ENCODE data around the gene ZSWIM6. TPM values are rescaled to one million over a fixed set of nuclear protein-coding genes. Genes with fewer than 3 reads are reported as not detected.

ZSWIM6 gene
- total RNA-seq, 2 experiments from 2014 or later = 4.1 TPM

DNA sequence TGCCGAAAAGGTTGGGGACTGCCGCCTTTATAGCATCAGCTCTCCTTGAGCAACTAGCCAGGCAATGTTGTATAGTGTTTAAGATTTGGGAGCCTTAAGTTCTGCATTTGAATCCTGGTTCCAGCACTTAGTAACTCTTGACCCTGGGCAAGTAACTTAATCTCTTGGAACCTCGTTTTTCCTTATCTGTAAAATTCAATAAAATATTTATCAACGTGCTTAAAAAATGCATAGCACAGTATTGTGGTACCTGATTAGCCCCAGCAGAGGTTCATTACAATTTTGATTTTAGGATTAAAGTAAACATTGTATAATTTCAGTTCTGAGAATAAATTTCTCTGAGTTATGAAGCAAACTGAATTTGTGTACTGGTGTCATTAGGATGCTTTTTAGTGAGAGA is 66.4 kb downstream of the ZSWIM6 start:
- H3K4me3 ChIP-seq (ENCODE audit: low read length) = no peak overlapping the region
- Mint-ChIP-seq H3K4me3 (no peak overlapping the region), H3K9me3 (no peaks in the 10 kb centered on the region), H3K4me1 (ENCODE audit: low read depth) (peaks cover 32% of the 10 kb centered on the region), H3K27me3 (no peaks in the 10 kb centered on the region), H3K36me3 (ENCODE audit: low read depth) (no peaks in the 10 kb centered on the region), H3K27ac (no peak overlapping the region)
- no peak for DNase-seq
- no peaks in the 10 kb centered on the region for H3K27me3 ChIP-seq (ENCODE audit: control insufficient read depth in 1 of 2, insufficient read depth in 2 of 2, low read length in 2 of 2)
- intact Hi-C loops (cut with DNase I, micrococcal nuclease) = no loop called here
- no peak overlapping the region for H3K27ac ChIP-seq (ENCODE audit: low read depth in 1 of 2, low read length in 2 of 2)
- H3K9me3 ChIP-seq (ENCODE audit: control insufficient read depth in 1 of 2, insufficient read depth in 1 of 2, low read length in 2 of 2) = no peaks in the 10 kb centered on the region
- CTCF ChIA-PET = no interaction called here
- TF ChIP-seq, protein P1, sequence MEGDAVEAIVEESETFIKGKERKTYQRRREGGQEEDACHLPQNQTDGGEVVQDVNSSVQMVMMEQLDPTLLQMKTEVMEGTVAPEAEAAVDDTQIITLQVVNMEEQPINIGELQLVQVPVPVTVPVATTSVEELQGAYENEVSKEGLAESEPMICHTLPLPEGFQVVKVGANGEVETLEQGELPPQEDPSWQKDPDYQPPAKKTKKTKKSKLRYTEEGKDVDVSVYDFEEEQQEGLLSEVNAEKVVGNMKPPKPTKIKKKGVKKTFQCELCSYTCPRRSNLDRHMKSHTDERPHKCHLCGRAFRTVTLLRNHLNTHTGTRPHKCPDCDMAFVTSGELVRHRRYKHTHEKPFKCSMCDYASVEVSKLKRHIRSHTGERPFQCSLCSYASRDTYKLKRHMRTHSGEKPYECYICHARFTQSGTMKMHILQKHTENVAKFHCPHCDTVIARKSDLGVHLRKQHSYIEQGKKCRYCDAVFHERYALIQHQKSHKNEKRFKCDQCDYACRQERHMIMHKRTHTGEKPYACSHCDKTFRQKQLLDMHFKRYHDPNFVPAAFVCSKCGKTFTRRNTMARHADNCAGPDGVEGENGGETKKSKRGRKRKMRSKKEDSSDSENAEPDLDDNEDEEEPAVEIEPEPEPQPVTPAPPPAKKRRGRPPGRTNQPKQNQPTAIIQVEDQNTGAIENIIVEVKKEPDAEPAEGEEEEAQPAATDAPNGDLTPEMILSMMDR (IDR thresholded peaks at IDR 0.05) = no peak
- POLR2A ChIA-PET = no interaction called here
- ATAC-seq (ENCODE audit: poor library complexity) = no peak
- H3K4me1 ChIP-seq (ENCODE audit: insufficient read depth, low read length) = no peaks in the 10 kb centered on the region
- no peaks in the 10 kb centered on the region for H3K36me3 ChIP-seq (ENCODE audit: insufficient read depth, low read length)

DNA sequence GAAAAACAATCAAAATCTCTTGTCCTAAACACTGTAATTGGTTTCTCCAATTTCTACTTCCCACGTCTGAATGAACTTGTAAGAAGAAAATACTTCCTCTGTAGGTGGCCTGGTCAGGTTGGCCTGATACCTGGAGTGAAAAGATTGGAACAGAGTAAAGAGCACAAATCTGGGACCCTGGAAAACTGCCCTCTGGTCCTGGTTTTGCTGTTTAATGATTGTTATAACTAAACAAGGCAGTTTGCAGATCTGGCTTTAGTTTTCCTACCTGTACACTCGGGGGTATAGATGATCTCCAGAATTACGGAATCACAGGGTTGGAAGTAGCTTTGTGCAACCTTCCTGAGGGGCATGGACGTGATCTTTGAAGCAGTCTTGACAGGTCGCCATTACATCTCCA is 67.6 kb downstream of the ZSWIM6 start:
- no peaks in the 10 kb centered on the region for H3K9me3 Mint-ChIP-seq
- CTCF ChIA-PET = interaction anchor here (1.4 kb wide), 1 partner anchor 18 kb away, joined by 3 read pairs; no protein-coding TSS in a partner anchor
- H3K4me3 Mint-ChIP-seq = no peak overlapping the region
- H3K27me3 Mint-ChIP-seq = no peaks in the 10 kb centered on the region
- peaks cover 27% of the 10 kb centered on the region for H3K4me1 Mint-ChIP-seq (ENCODE audit: low read depth)
- no peak overlapping the region for H3K27ac Mint-ChIP-seq
- no peaks in the 10 kb centered on the region for H3K36me3 Mint-ChIP-seq (ENCODE audit: low read depth)
- Histone ChIP-seq H3K36me3 (ENCODE audit: insufficient read depth, low read length) (no peaks in the 10 kb centered on the region), H3K4me3 (ENCODE audit: low read length) (no peak overlapping the region), H3K9me3 (ENCODE audit: control insufficient read depth in 1 of 2, insufficient read depth in 1 of 2, low read length in 2 of 2) (no peaks in the 10 kb centered on the region), H3K27ac (ENCODE audit: low read depth in 1 of 2, low read length in 2 of 2) (no peak overlapping the region), H3K4me1 (ENCODE audit: insufficient read depth, low read length) (no peaks in the 10 kb centered on the region), H3K27me3 (ENCODE audit: control insufficient read depth in 1 of 2, insufficient read depth in 2 of 2, low read length in 2 of 2) (no peaks in the 10 kb centered on the region)
- POLR2A ChIA-PET = no interaction called here
- ATAC-seq (ENCODE audit: poor library complexity) (no peak), DNase-seq (no peak)
- intact Hi-C loops (cut with DNase I, micrococcal nuclease) = loop anchor here in 1 of 2 experiments (5.0 to 10.0 kb wide), 2 partner anchors 237 to 695 kb away; partner anchors contain the start of genes DEPDC1B and SMIM15
- TF ChIP-seq, protein P1 (IDR thresholded peaks at IDR 0.05) = no peak

DNA sequence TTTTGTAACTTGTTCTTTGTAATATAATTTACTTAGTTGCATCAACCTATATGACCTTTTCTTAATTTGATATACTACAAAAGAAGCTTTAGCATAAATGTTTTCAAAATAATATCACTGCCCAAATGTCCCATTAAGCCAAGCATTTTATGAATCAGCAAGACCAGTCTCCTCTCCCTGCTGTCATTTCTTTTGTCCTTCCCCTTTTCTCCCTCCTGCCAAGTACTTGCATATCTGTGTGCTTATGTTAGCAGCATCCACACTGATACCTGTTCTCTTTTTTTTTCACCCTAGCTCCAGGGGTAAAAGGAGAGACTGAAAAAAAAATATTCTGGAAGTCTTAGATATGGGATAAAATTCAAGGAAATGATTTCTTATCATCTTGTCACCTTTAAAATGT is 69.7 kb downstream of the ZSWIM6 start:
- POLR2A ChIA-PET = interaction anchor here (0.6 kb wide), 1 partner anchor 447 kb away, joined by 4 read pairs; no protein-coding TSS in a partner anchor
- Mint-ChIP-seq H3K36me3 (ENCODE audit: low read depth) (no peaks in the 10 kb centered on the region), H3K4me1 (ENCODE audit: low read depth) (peaks cover 22% of the 10 kb centered on the region), H3K27me3 (no peaks in the 10 kb centered on the region), H3K4me3 (no peak overlapping the region), H3K27ac (no peak overlapping the region), H3K9me3 (no peaks in the 10 kb centered on the region)
- Histone ChIP-seq H3K27me3 (ENCODE audit: control insufficient read depth in 1 of 2, insufficient read depth in 2 of 2, low read length in 2 of 2) (no peaks in the 10 kb centered on the region), H3K27ac (ENCODE audit: low read depth in 1 of 2, low read length in 2 of 2) (no peak overlapping the region), H3K36me3 (ENCODE audit: insufficient read depth, low read length) (no peaks in the 10 kb centered on the region), H3K4me3 (ENCODE audit: low read length) (no peak overlapping the region), H3K9me3 (ENCODE audit: control insufficient read depth in 1 of 2, insufficient read depth in 1 of 2, low read length in 2 of 2) (no peaks in the 10 kb centered on the region), H3K4me1 (ENCODE audit: insufficient read depth, low read length) (no peaks in the 10 kb centered on the region)
- CTCF ChIA-PET = no interaction called here
- TF ChIP-seq, protein P1 (IDR thresholded peaks at IDR 0.05) = no peak
- ATAC-seq (ENCODE audit: poor library complexity) (no peak), DNase-seq (no peak)
- intact Hi-C loops (cut with DNase I, micrococcal nuclease) = loop anchor here in 1 of 2 experiments (5.0 to 10.0 kb wide), 2 partner anchors 239 to 697 kb away; partner anchors contain the start of genes DEPDC1B and SMIM15
